ENCODE data around the gene NXNL2. TPM values are rescaled to one million over a fixed set of nuclear protein-coding genes. Genes with fewer than 3 reads are reported as not detected.

NXNL2 gene
- total RNA-seq, 4 donors from 2014 or later: not detected

DNA sequence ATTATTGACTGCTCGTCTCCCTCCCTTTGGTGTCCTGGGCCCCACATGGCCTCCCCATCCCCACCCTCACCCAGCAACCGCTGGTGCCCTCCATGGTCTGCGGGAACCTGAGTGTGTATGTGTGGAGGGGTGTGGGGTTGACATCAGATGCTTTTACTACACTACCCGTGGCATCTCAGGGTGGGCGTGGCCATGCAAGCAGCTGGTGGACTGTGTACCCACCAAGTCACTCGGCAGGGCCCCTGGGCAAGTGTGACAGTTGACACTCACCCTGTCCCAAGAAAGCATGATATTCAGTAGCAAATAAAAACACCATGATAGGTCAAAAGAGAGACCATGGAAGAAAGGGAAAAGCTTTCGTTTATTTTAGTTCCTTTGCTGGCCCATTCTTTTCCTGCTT, 7.4 kb upstream of the NXNL2 start:
- no peak for DNase-seq
- no peaks in the 10 kb centered on the region for H3K36me3 ChIP-seq
- no peak overlapping the region for H3K27ac ChIP-seq
- H3K27me3 ChIP-seq: no peaks in the 10 kb centered on the region
- TF ChIP-seq, protein P1, sequence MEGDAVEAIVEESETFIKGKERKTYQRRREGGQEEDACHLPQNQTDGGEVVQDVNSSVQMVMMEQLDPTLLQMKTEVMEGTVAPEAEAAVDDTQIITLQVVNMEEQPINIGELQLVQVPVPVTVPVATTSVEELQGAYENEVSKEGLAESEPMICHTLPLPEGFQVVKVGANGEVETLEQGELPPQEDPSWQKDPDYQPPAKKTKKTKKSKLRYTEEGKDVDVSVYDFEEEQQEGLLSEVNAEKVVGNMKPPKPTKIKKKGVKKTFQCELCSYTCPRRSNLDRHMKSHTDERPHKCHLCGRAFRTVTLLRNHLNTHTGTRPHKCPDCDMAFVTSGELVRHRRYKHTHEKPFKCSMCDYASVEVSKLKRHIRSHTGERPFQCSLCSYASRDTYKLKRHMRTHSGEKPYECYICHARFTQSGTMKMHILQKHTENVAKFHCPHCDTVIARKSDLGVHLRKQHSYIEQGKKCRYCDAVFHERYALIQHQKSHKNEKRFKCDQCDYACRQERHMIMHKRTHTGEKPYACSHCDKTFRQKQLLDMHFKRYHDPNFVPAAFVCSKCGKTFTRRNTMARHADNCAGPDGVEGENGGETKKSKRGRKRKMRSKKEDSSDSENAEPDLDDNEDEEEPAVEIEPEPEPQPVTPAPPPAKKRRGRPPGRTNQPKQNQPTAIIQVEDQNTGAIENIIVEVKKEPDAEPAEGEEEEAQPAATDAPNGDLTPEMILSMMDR (IDR thresholded peaks at IDR 0.05): no peak
- no peak for TF ChIP-seq POLR2A (IDR thresholded peaks at IDR 0.05)
- H3K4me1 ChIP-seq: no peaks in the 10 kb centered on the region
- H3K4me3 ChIP-seq: no peak overlapping the region
- H3K9me3 ChIP-seq: no peaks in the 10 kb centered on the region

DNA sequence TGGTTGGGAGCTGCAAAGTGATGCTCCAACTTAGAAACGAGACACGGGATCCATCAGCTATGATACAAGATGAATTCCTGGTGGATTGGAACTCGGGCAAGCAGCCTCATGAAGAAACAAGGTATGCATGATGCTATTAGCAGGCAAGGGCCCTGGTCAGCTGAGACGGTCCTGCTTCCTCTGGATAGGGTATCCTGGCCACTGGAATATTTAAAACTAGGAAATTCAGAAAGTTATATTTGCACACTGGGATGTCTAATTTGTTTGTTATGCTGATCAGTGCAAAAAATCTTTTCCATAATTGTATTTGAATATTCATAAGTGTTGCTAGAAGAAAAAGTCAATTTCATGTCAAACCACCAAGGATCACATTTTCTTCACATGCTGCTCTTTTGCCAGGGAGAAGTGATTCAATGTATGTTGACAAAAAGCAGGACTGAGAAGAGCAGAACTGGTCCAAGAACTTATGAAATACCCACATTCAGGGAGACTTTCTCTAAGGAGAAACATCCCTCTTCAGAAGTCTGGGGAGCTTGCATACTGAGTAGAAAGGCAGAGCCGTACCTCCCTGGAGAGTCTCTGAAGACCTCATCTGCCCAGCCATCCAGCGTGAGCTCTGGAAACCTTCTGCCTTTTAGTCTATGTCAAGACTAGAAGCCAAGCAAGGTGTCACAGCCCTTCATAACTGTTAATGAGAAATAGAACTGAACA, 6.7 kb upstream of the NXNL2 start:
- Histone ChIP-seq H3K4me3 (no peak overlapping the region), H3K9me3 (no peaks in the 10 kb centered on the region), H3K27ac (no peak overlapping the region), H3K4me1 (no peaks in the 10 kb centered on the region), H3K27me3 (no peaks in the 10 kb centered on the region), H3K36me3 (no peaks in the 10 kb centered on the region)
- TF ChIP-seq, protein P1 (IDR thresholded peaks at IDR 0.05): no peak
- no peak for TF ChIP-seq POLR2A (IDR thresholded peaks at IDR 0.05)
- DNase-seq: no peak

DNA sequence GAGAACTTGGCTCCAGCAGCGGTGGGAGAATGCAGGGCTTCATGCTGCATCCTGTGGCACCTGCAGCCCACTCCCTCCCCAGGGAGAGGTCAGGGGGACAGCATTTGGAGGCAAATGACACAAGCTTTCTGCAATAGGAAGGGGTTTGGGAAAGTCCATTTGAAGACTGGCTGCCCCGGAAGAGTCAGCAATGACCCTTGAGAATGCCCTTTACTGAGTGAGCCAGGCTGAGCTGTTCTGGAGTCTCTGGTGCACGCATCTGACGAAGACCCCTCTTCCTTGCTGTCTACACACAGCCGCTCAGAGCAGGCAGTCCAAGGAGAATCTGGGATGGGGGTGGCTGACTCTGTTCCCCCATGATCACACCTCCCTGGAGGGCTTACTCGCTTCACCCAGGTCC, 5.5 kb upstream of the NXNL2 start:
- Histone ChIP-seq H3K36me3 (no peaks in the 10 kb centered on the region), H3K4me3 (no peak overlapping the region), H3K4me1 (peaks cover 0 to 8% (median 0%) of the 10 kb centered on the region in 4 donors), H3K27ac (no peak overlapping the region), H3K27me3 (no peaks in the 10 kb centered on the region), H3K9me3 (no peaks in the 10 kb centered on the region)
- DNase-seq: no peak
- no peak for TF ChIP-seq POLR2A (IDR thresholded peaks at IDR 0.05)
- TF ChIP-seq, protein P1 (IDR thresholded peaks at IDR 0.05): no peak

DNA sequence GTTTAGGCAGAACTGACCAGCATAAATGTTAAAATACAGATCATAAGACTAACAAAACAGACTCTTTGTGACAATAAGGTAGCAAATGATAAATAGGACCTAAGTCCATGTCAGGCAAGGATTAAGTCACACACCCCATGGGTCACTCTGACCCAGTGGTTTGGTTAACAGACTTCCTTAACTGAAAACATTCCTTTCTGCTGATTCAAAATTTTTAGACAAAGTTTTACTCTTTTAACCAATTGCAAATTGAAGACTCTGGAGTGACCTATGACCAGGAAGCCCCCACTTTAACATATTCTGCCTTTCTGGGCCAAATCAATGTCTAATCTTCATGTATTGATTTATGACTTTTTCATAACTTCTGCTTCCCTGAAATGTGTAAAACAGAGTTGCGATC, 4.9 kb upstream of the NXNL2 start:
- peaks cover 0 to 12% (median 0%) of the 10 kb centered on the region in 4 donors for H3K4me1 ChIP-seq
- H3K27me3 ChIP-seq: no peaks in the 10 kb centered on the region
- H3K4me3 ChIP-seq: no peak overlapping the region
- DNase-seq: no peak
- TF ChIP-seq, protein P1 (IDR thresholded peaks at IDR 0.05): no peak
- TF ChIP-seq POLR2A (IDR thresholded peaks at IDR 0.05): no peak
- H3K9me3 ChIP-seq: no peaks in the 10 kb centered on the region
- H3K36me3 ChIP-seq: no peaks in the 10 kb centered on the region
- no peak overlapping the region for H3K27ac ChIP-seq

DNA sequence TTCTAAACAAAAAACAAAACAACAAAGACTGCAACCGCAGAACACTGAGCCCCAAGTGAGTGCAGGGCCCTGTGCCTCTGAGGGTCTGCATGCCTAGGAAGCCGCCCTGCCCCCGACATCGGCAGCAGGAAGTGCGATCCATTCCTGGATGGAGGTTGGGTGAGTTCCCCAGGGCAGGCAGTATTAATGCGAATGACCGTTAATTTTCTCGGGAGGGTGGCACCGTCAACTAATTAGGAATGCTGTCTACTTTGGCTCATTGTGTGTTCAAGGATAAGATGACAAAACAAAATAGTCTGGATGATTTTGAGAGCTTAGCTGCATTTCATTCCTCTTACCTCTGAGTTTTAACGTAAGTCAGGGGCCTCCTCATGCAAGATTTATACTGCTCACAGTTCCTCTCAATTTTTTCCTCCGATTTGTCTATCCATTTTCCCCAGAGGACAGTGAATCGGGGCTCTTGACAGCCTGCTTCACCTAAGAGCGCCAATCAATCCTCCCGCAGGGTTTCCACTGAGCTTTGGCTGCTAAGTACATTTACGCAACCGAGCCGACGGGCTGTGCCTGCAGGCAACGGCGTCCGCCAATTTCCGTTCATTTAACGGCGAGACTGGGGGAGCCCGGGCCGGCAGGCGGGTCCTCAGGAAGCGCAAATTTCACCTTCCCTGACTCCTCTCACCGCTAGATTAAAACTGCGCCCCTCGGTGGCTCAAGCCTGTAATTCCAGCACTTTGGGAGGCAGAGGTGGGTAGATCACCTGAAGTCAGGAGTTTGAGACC, 2.9 kb upstream of the NXNL2 start:
- no peaks in the 10 kb centered on the region for H3K9me3 ChIP-seq
- TF ChIP-seq, protein P1 (IDR thresholded peaks at IDR 0.05): no peak
- TF ChIP-seq POLR2A (IDR thresholded peaks at IDR 0.05): no peak
- H3K36me3 ChIP-seq: no peaks in the 10 kb centered on the region
- H3K4me3 ChIP-seq: no peak overlapping the region
- peaks cover 0 to 24% (median 0%) of the 10 kb centered on the region in 4 donors for H3K4me1 ChIP-seq
- H3K27ac ChIP-seq: no peak overlapping the region
- H3K27me3 ChIP-seq: peaks cover 0 to 6% of the 10 kb centered on the region in 2 donors
- DNase-seq: no peak

Data from Peyer's patch (tissue), 4 donors.